ENCODE results near the gene RABGEF1. TPM values are rescaled to one million over a fixed set of nuclear protein-coding genes. Genes with fewer than 3 reads are reported as not detected.
"Not testable (repeated sequence)": the region's sequence is repeated elsewhere in the genome, so short reads cannot be mapped to it uniquely, and the experiment has no call there.

RABGEF1 gene
- total RNA-seq: 19.2 and 21.4 TPM in 2 replicates

- intact Hi-C loops (cut with micrococcal nuclease): loop anchor here (1.0 to 10.0 kb wide), 11 partner anchors 58 to 986 kb away; partner anchors contain the start of genes KCTD7, TMEM248 and TYW1
These were observed at the start of gene RABGEF1 for GRCh38 chr7:66740302-66740979. Gene RABGEF1 (plus strand): TSS chr7:66740733. CDS start chr7:66771900, 31,167 bp downstream.

- intact Hi-C loops (cut with micrococcal nuclease): no loop called here
These were observed 47.2 kb upstream of the RABGEF1 start for GRCh38 chr7:66693331-66693730.

GRCh38 chr7:66694286-66694685 is 46.2 kb upstream of the RABGEF1 start:
- intact Hi-C loops (cut with micrococcal nuclease): no loop called here

- intact Hi-C loops (cut with micrococcal nuclease): not testable (repeated sequence)
These were observed 45.1 kb upstream of the RABGEF1 start for GRCh38 chr7:66695417-66695816.

DNA sequence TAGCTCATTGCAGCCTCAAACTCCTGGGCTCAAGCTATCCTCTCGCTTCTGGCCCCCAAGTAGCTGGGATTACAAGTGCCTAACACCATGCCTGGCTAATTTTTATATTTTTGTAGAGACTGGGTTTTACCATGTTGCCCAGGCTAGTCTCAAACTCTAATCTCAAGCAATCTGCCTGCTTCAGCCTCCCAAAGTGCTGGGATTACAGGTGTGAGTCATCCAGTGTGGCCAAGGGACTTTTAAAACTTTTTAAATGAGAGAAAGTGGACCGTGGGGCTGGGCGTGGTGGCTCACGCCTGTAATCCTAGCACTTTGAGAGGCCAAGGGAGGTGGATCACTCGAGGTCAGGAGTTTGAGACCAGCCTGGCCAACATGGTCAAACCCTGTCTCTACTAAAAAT is 44.4 kb upstream of the RABGEF1 start:
- intact Hi-C loops (cut with micrococcal nuclease): not testable (repeated sequence)

GRCh38 chr7:66696774-66697191 is 43.8 kb upstream of the RABGEF1 start:
- intact Hi-C loops (cut with micrococcal nuclease): no loop called here

DNA sequence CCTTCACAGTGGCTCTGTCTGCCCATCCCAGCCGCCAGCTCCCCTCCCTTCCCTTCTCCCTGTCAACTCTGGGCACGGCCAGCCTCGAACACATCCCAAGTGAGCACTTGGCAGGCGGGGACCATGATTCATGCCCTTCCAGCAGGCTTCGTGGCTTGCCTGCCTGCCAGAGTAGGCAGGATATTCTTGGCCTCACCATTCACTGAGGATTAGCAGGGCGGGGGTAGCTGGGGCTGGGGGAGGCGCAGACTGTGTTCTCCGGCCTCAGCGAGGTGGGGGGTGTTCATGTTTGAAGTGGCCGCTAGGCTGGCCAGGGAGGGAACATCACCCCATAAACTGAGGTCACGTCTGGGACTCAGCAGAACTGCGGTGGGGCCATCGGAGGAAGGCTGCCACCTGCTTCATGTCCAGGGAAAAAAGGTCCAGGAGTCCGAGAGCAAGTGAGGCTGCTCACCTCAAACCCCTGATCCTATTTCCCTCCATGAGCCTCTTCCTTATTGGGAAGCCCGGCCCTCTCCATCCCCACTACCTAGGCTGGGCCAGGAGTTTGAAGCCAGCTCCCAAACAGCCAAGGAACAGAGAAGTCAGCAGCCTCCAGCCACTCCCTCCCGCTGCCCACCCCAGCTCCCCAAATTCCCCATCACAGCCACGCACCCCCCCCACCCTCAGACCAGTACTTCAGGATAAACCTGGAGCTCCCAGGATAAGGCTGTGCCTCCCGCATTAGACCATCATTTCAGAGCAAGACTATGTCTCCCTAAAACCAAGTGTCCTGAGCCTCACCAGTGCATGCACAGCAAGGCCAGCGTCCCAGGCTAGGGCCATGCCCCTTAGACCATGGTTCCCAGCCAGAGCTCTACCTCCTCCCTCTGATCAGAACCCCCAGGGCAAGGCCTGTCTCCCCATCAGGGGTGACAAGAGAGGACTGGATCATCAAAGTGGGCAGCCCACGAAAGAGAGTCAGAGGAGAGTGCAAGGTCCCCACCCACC is 42.8 kb upstream of the RABGEF1 start:
- intact Hi-C loops (cut with micrococcal nuclease): no loop called here

GRCh38 chr7:66698652-66699205 is 41.8 kb upstream of the RABGEF1 start:
- intact Hi-C loops (cut with micrococcal nuclease): no loop called here

- intact Hi-C loops (cut with micrococcal nuclease): no loop called here
These were observed 40.5 kb upstream of the RABGEF1 start for GRCh38 chr7:66699998-66700397.

DNA sequence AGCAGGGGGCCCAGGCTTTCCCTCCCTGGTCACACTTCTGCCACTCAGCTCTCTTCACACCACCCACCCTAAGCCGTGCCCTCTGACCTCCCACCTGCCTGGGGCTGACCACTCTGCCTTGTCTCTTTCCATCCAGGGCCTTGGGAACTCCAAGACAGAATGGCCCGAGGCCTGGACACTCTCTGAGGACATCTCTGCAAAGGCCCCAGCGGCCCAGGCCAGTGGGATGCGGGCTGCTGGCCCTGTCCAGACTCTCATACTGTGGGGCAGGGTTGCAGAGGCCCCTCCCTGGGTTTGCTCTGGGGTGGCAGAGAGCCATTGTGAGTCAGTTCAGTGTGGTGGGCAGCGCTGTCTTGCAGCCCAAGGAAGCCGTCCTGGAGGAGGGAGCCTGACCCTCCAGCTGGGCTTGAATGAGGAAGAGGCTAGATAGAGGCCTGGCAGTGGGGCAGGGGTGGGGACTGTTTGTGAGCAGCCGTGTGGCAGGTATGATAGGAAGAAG is 39.9 kb upstream of the RABGEF1 start:
- intact Hi-C loops (cut with micrococcal nuclease): no loop called here

- intact Hi-C loops (cut with micrococcal nuclease): no loop called here
These were observed 32.7 kb upstream of the RABGEF1 start for GRCh38 chr7:66707825-66708224.

DNA sequence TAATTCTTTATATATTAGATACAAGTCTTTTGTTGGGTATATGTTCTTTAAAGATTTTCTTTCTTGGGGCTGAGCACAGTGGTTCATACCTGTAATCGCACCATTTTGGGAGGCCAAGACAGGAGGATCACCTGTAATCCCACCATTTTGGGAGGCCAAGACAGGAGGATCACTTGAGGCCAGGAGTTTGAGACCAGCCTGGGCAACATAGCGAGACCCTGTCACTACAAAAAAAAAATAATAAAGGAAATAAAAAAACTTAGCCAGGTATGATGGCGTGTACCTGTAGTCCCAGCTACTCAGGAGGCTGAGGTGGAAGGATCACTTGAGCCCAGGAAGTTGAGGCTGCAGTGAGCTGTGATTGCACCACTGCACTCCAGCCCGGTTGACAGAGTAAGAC is 29.8 kb upstream of the RABGEF1 start:
- intact Hi-C loops (cut with micrococcal nuclease): not testable (repeated sequence)

GRCh38 chr7:66713687-66714086 is 26.8 kb upstream of the RABGEF1 start:
- intact Hi-C loops (cut with micrococcal nuclease): no loop called here

- intact Hi-C loops (cut with micrococcal nuclease): not testable (repeated sequence)
These were observed 23.9 kb upstream of the RABGEF1 start for GRCh38 chr7:66716634-66717033.

- intact Hi-C loops (cut with micrococcal nuclease): no loop called here
These were observed 20.0 kb upstream of the RABGEF1 start for GRCh38 chr7:66720561-66720960.

GRCh38 chr7:66725843-66726242 is 14.7 kb upstream of the RABGEF1 start:
- intact Hi-C loops (cut with micrococcal nuclease): no loop called here

- intact Hi-C loops (cut with micrococcal nuclease): no loop called here
These were observed 13.5 kb upstream of the RABGEF1 start for GRCh38 chr7:66727058-66727457.

GRCh38 chr7:66728571-66728970 is 12.0 kb upstream of the RABGEF1 start:
- intact Hi-C loops (cut with micrococcal nuclease): no loop called here

DNA sequence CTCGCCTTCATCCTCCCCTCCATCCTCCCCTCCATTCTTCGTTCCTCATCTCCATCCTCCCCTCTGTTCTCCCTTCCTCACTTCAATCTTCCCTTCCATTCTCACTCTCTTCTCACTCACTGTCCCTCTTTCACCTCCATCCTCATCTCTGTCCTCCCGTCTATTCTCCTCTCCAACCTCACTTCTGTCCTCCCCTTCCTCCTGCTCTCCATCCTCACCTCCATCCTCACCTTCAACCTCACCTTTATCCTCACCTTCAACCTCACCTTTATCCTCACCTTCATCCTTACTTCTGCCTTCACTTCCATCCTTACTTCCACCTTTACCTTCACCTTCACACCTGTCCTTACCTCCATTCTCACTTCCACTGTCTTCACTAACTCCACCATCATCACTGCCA is 11.3 kb upstream of the RABGEF1 start:
- intact Hi-C loops (cut with micrococcal nuclease): no loop called here

GRCh38 chr7:66731986-66732385 is 8.5 kb upstream of the RABGEF1 start:
- intact Hi-C loops (cut with micrococcal nuclease): no loop called here

GRCh38 chr7:66732439-66732838 is 8.1 kb upstream of the RABGEF1 start:
- intact Hi-C loops (cut with micrococcal nuclease): no loop called here

- intact Hi-C loops (cut with micrococcal nuclease): no loop called here
These were observed 6.5 kb upstream of the RABGEF1 start for GRCh38 chr7:66734006-66734405.
